Measurements from ENCODE around the gene GLIS2. TPM values are rescaled to one million over a fixed set of nuclear protein-coding genes. Genes with fewer than 3 reads are reported as not detected.

The GLIS2 gene
- polyA plus RNA-seq, 1 experiment, result 8.8 TPM

DNA sequence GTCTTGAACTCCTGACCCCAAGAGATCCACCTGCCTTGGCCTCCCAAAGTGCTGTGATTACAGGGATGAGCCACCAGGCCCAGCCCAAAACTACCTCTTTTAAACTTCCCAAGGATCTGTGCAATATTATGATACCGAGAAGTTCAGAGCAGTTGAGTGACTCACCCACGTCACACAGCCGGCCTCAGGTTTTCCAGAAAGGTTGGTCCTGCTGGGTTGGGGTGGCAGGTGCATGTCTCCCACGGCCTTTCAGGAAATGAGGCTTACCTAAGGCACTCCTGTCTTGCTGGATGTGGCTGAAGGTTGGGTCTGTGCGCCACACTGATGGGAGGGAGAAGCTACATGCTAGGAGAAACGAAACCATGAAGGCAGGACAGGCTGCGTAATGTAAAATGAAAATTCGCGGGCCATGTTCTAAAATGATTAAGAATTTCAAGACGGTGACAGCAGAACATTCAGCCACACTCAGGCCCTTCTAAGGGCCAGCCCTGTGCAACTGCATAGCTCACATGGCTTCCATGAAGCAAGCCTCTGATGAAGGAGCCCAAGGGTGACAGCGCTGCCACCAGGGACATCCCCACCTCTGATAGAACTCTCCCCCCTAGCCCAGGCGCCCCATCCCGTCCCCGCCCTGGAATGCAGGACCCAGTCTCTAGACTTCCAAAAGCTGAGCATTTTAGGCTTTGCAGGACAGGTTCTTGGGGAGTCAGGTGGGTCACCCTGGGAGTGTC lies 6.6 kb upstream of the GLIS2 start:
- Histone ChIP-seq H3K27me3 (ENCODE audit: control insufficient read depth, insufficient read depth, low read length) (no peaks in the 10 kb centered on the region), H3K36me3 (ENCODE audit: control insufficient read depth, insufficient read depth, low read length) (no peaks in the 10 kb centered on the region), H3K4me3 (ENCODE audit: low read depth, low read length) (no peak overlapping the region)
- POLR2A ChIA-PET, result no interaction called here
- DNase-seq (ENCODE audit: low read depth), result no peak
- CTCF ChIA-PET, result interaction anchor here (0.6 to 8.2 kb wide), 18 partner anchors 8 to 96 kb away, joined by 3 to 106 read pairs (median 5); no protein-coding TSS in a partner anchor
- TF ChIP-seq, protein P1, sequence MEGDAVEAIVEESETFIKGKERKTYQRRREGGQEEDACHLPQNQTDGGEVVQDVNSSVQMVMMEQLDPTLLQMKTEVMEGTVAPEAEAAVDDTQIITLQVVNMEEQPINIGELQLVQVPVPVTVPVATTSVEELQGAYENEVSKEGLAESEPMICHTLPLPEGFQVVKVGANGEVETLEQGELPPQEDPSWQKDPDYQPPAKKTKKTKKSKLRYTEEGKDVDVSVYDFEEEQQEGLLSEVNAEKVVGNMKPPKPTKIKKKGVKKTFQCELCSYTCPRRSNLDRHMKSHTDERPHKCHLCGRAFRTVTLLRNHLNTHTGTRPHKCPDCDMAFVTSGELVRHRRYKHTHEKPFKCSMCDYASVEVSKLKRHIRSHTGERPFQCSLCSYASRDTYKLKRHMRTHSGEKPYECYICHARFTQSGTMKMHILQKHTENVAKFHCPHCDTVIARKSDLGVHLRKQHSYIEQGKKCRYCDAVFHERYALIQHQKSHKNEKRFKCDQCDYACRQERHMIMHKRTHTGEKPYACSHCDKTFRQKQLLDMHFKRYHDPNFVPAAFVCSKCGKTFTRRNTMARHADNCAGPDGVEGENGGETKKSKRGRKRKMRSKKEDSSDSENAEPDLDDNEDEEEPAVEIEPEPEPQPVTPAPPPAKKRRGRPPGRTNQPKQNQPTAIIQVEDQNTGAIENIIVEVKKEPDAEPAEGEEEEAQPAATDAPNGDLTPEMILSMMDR (IDR thresholded peaks at IDR 0.05; ENCODE audit: insufficient read depth, low read depth, low read length), result no peak

DNA sequence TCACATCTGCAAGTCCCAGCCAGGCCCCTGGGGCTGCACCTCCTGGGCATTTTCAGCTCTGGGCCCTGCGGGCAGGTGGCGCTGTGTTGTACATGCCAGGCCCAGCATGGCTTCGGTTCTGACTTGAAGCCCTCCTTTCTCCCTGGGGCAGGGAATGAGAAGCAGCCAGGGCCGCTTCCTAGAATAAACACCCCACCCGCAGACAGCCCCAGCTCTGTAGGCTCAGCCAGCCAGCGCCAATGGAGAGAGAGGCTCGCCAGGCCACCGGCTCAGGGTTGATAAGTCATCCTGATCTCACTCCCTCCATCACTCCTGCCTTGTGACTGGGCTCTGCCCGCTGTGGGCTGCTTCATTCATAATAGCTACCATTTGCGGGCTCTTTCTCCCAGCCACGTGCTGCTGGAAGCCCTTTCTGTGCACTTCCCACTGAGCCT lies 6.0 kb upstream of the GLIS2 start:
- ChIA-PET CTCF (interaction anchor here (0.6 to 8.2 kb wide), 18 partner anchors 8 to 96 kb away, joined by 3 to 106 read pairs (median 5); no protein-coding TSS in a partner anchor), POLR2A (no interaction called here)
- Histone ChIP-seq H3K36me3 (ENCODE audit: control insufficient read depth, insufficient read depth, low read length) (no peaks in the 10 kb centered on the region), H3K27me3 (ENCODE audit: control insufficient read depth, insufficient read depth, low read length) (no peaks in the 10 kb centered on the region), H3K4me3 (ENCODE audit: low read depth, low read length) (no peak overlapping the region)
- peak; percentile 57 for DNase-seq (ENCODE audit: low read depth)
- TF ChIP-seq, protein P1 (IDR thresholded peaks at IDR 0.05; ENCODE audit: insufficient read depth, low read depth, low read length), result peak; percentile 85

DNA sequence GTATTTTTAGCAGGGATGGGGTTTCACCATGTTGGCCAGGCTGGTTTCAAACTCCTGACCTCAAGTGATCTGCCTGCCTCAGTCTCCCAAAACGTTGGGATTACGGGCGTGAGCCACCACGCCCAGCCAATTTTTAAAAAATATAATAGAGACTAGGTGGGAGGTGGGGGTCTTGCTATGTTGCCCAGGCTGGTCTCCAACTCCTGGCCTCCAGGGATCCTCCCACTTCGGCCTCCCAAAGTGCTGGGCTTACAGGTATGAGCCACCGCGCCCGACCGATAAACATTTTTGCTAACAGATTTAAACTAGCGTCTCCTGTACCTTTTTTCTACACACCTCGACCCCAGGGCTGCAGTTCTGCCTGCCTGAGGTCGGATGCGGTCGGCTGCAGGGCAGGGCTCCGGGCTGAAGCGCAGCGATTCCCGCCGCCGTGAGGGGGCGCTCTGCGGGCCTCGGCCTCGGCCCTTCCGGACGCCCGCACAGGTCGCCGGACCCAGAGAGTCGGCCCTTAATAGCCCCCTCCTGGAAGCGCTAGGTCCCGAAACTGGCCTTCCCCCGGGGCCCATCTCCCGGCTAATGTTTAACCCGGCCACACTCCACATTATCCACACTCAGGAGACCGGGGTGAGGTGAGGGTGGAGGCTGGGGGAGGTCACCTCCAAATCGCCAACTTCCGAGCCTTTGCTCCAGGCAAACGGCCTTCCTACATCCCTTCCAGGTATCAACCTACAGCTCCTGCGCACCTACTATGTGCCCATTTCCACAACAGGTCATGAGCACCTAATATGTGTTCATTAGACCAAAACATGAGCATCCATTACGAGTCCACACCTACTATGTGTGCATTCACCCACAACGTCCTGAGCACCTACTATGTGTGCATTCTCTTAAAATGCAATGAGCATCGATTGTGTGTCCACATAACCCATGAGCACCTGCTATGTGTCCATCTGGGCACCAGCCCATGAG lies 2.0 kb upstream of the GLIS2 start:
- TF ChIP-seq, protein P1 (IDR thresholded peaks at IDR 0.05; ENCODE audit: insufficient read depth, low read depth, low read length), result peak; percentile 64
- CTCF ChIA-PET, result interaction anchor here (0.6 to 8.2 kb wide), 6 partner anchors 8 to 28 kb away, joined by 3 to 106 read pairs (median 5); no protein-coding TSS in a partner anchor
- H3K36me3 ChIP-seq (ENCODE audit: control insufficient read depth, insufficient read depth, low read length), result no peaks in the 10 kb centered on the region
- H3K4me3 ChIP-seq (ENCODE audit: low read depth, low read length), result no peak overlapping the region
- no peaks in the 10 kb centered on the region for H3K27me3 ChIP-seq (ENCODE audit: control insufficient read depth, insufficient read depth, low read length)
- POLR2A ChIA-PET, result no interaction called here
- DNase-seq (ENCODE audit: low read depth), result no peak

DNA sequence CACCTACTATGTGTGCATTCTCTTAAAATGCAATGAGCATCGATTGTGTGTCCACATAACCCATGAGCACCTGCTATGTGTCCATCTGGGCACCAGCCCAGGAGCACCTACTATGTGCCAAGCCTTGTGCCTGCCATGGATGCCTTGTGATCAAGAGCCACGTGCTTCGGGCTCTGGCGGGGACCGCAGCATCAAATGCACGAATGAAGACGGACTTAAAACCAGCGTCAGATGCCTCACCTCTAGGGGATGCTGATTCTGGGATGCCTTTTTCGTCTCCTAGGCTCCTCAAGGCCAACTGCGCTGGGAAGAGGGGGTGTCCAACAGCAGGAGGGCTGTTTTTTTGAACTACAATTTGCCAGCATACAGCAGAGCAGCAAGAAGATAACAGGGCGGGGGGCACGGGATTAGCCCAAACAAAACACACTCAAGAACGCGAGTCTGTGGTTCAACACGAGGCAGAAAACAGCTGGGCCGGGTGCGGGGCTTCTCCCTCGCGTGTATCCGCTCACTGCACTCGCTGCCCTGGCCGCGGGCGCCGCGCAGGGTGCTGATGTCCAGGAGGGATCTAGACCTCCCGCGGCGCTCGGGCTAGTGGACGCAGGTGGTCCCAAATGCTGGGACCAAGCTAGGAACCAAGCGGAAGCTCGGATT lies 1.2 kb upstream of the GLIS2 start:
- DNase-seq (ENCODE audit: low read depth), result no peak
- POLR2A ChIA-PET, result no interaction called here
- CTCF ChIA-PET, result interaction anchor here (0.6 to 1.6 kb wide), 6 partner anchors 8 to 27 kb away, joined by 3 to 6 read pairs (median 4); no protein-coding TSS in a partner anchor

More for the DNA sequence above, 1.2 kb upstream of the GLIS2 start:
- Histone ChIP-seq H3K27me3 (ENCODE audit: control insufficient read depth, insufficient read depth, low read length) (no peaks in the 10 kb centered on the region), H3K36me3 (ENCODE audit: control insufficient read depth, insufficient read depth, low read length) (no peaks in the 10 kb centered on the region), H3K4me3 (ENCODE audit: low read depth, low read length) (peak overlapping the region; percentile 91)
- TF ChIP-seq, protein P1 (IDR thresholded peaks at IDR 0.05; ENCODE audit: insufficient read depth, low read depth, low read length), result peak; percentile 26; the same call in 1 of the 2 replicates
